OCI-LY1 (cell line): ENCODE measurements around the gene HDAC9.

ENCODE experiments used
- H2AFZ ChIP-seq: fragments of 200-600 bp; sonication (generic), shearing (Covaris generic); 2 replicates; pipeline ENCODE4 v1.6.0; 2014; ENCODE audit warnings: antibody characterized with exemption, mild to moderate bottlenecking, low read length
- H3F3A ChIP-seq: fragments of 200-600 bp; sonication (generic), shearing (Covaris generic); 2 replicates; pipeline ENCODE4 v1.6.0; 2014; ENCODE audit warnings: mild to moderate bottlenecking, antibody characterized with exemption, low read length, moderate library complexity; ENCODE audit not compliant: insufficient read depth
- H3K27ac ChIP-seq: fragments of 200-600 bp; sonication (generic); 2 replicates; pipeline ENCODE4 v1.5.1; 2014; ENCODE audit warnings: low read length, mixed run types, mild to moderate bottlenecking, low read depth; ENCODE audit not compliant: poor library complexity, severe bottlenecking
- H3K27me3 ChIP-seq: fragments of 200-600 bp; sonication (generic); 2 replicates; pipeline ENCODE4 v1.6.0; 2014; ENCODE audit warnings: antibody characterized with exemption, mild to moderate bottlenecking, low read length, moderate library complexity; ENCODE audit not compliant: insufficient read depth
- H3K36me3 ChIP-seq: fragments of 200-600 bp; sonication (generic); 2 replicates; pipeline ENCODE4 v1.6.1; 2014; ENCODE audit warnings: mild to moderate bottlenecking, antibody characterized with exemption, low read length, moderate library complexity, mixed read lengths; ENCODE audit not compliant: insufficient read depth
- H3K4me1 ChIP-seq: fragments of 200-600 bp; sonication (generic); 2 replicates; pipeline ENCODE4 v1.5.1; 2014; ENCODE audit warnings: mild to moderate bottlenecking, low read length, moderate library complexity; ENCODE audit not compliant: insufficient read depth, severe bottlenecking
- H3K4me2 ChIP-seq: fragments of 200-600 bp; sonication (generic), shearing (Covaris generic); 2 replicates; pipeline ENCODE4 v1.6.1; 2014; ENCODE audit warnings: low read length
- H3K4me3 ChIP-seq: fragments of 200-600 bp; sonication (generic); 2 replicates; pipeline ENCODE4 v1.5.1; 2014; ENCODE audit warnings: low read length, low read depth, mild to moderate bottlenecking, mixed read lengths; ENCODE audit not compliant: poor library complexity, severe bottlenecking
- H3K79me2 ChIP-seq: fragments of 200-600 bp; shearing (Covaris generic); 2 replicates; pipeline ENCODE4 v1.6.1; 2016; ENCODE audit warnings: mixed run types, low read length, mixed read lengths; ENCODE audit not compliant: insufficient read depth
- H3K9ac ChIP-seq: fragments of 200-600 bp; sonication (generic), shearing (Covaris generic); 2 replicates; pipeline ENCODE4 v1.6.1; 2014; ENCODE audit warnings: mild to moderate bottlenecking, low read length, mixed read lengths
- H3K9me2 ChIP-seq: fragments of 200-600 bp; sonication (generic), shearing (Covaris generic); 2 replicates; pipeline ENCODE4 v1.6.1; 2014; ENCODE audit warnings: low read depth, mild to moderate bottlenecking, low read length, mixed read lengths
- H3K9me3 ChIP-seq: fragments of 200-600 bp; shearing (Covaris generic); 2 replicates; pipeline ENCODE4 v1.6.1; 2014; ENCODE audit warnings: low read length, mixed read lengths
- H4K20me1 ChIP-seq: fragments of 200-600 bp; sonication (generic), shearing (Covaris generic); 2 replicates; pipeline ENCODE4 v1.6.0; 2016; ENCODE audit warnings: mild to moderate bottlenecking, low read length; ENCODE audit not compliant: insufficient read depth
- CTCF ChIP-seq: fragments of 200-600 bp; sonication (generic), shearing (Covaris generic); IDR thresholded peaks from 2 replicates; pipeline ENCODE4 v1.5.1; 2017; ENCODE audit warnings: mild to moderate bottlenecking, antibody characterized with exemption, low read length, moderate library complexity, mixed read lengths
- EZH2 ChIP-seq: fragments of 200-600 bp; sonication (generic), shearing (Covaris generic); IDR thresholded peaks from 2 replicates; pipeline ENCODE4 v1.8.0; 2017; ENCODE audit warnings: borderline replicate concordance, mixed run types, mild to moderate bottlenecking, antibody characterized with exemption, low read length, moderate library complexity, mixed read lengths

HDAC9 gene

GRCh38 chr7:18529239-18529638 lies 33.7 kb downstream of the HDAC9 start:
- Histone ChIP-seq H3K9me2 (no peaks in the 10 kb centered on the region), H3K4me3 (no peak overlapping the region), H3K36me3 (no peaks in the 10 kb centered on the region), H2AFZ (no peak overlapping the region), H3K9me3 (no peaks in the 10 kb centered on the region), H3K9ac (no peak overlapping the region), H3K79me2 (peaks cover 49% of the 10 kb centered on the region; the same call in 1 of the 2 replicates), H3K27ac (peak overlapping the region; percentile 65), H3F3A (peaks cover 10% of the 10 kb centered on the region; the same call in 1 of the 2 replicates), H3K27me3 (no peaks in the 10 kb centered on the region), H4K20me1 (no peaks in the 10 kb centered on the region), H3K4me2 (no peak overlapping the region), H3K4me1 (peaks cover 99% of the 10 kb centered on the region)
- TF ChIP-seq EZH2: no peak
- TF ChIP-seq CTCF: no peak

- Histone ChIP-seq H3F3A (peaks cover 10% of the 10 kb centered on the region; the same call in 1 of the 2 replicates), H3K27me3 (no peaks in the 10 kb centered on the region), H3K9me2 (no peaks in the 10 kb centered on the region), H3K9me3 (no peaks in the 10 kb centered on the region), H3K9ac (peak overlapping the region; percentile 15; the same call in 1 of the 2 replicates), H3K4me3 (no peak overlapping the region), H3K79me2 (peaks cover 44% of the 10 kb centered on the region; the same call in 1 of the 2 replicates), H2AFZ (no peak overlapping the region), H3K36me3 (no peaks in the 10 kb centered on the region), H3K4me2 (peak overlapping the region; percentile 27), H3K27ac (peak overlapping the region; percentile 65), H3K4me1 (peaks cover 99% of the 10 kb centered on the region), H4K20me1 (no peaks in the 10 kb centered on the region)
- TF ChIP-seq CTCF (no peak), EZH2 (no peak)
Measured at GRCh38 chr7:18530224-18531179, 35.0 kb downstream of the HDAC9 start.

- H3K9ac ChIP-seq: peak overlapping the region; percentile 15
- H3K4me3 ChIP-seq: no peak overlapping the region
- peaks cover 40% of the 10 kb centered on the region; the same call in 1 of the 2 replicates for H3K79me2 ChIP-seq
- H3F3A ChIP-seq: peaks cover 9% of the 10 kb centered on the region; the same call in 1 of the 2 replicates
- no peaks in the 10 kb centered on the region for H3K9me2 ChIP-seq
- peak overlapping the region; percentile 12 for H3K4me2 ChIP-seq
- no peak overlapping the region for H2AFZ ChIP-seq
- H3K27ac ChIP-seq: peak overlapping the region; percentile 65
- H3K9me3 ChIP-seq: no peaks in the 10 kb centered on the region
- TF ChIP-seq CTCF (no peak), EZH2 (no peak)
- no peaks in the 10 kb centered on the region for H3K27me3 ChIP-seq
- no peaks in the 10 kb centered on the region for H3K36me3 ChIP-seq
- H3K4me1 ChIP-seq: peaks cover 99% of the 10 kb centered on the region
- H4K20me1 ChIP-seq: no peaks in the 10 kb centered on the region
Measured at GRCh38 chr7:18531539-18531938, 36.0 kb downstream of the HDAC9 start.
